H1 (cell line): Measurements from ENCODE around the gene FOXL3. TPM values are rescaled to one million over a fixed set of nuclear protein-coding genes. Genes with fewer than 3 reads are reported as not detected.

Source experiments
- POLR2AphosphoS5 ChIP-seq: IDR thresholded peaks from 2 replicates; pipeline ENCODE4 v1.6.1; 2011; ENCODE audit warnings: low read depth, low read length
- polyA plus RNA-seq, 7 experiments: library from polyadenylated mRNA; depleted of rRNA in 3 of 7; stranded (reverse) in 5 of 7; unstranded in 2 of 7; fragments of >200 nt in 5 of 7; fragments of 200-250 nt in 2 of 7; gene quantifications; 1 replicate in 5 of 7; 2 replicates in 1 of 7; 4 replicates in 1 of 7; pipeline versions ENCODE4 v1.2.1 to v1.2.3, GENCODE V29; 2011 to 2013; ENCODE audit warnings: missing spikeins in 2 of 7, mixed read lengths in 2 of 7
- total RNA-seq: library from RNA; stranded (reverse); fragmentation: NEBNext Ultra II Directional; extraction: Animal tissue kit (Norgen Biotek cat#: 25700); gene quantifications from 2 replicates; pipeline ENCODE4 v1.2.1, GENCODE V29; 2021

FOXL3 gene
- total and polyA plus RNA-seq, 2 of the 8 experiments (the other 6 are each of a cell fraction or from before 2014, with no cell fraction given), result not detected

- TF ChIP-seq POLR2AphosphoS5, result no peak
These were observed 30.8 kb upstream of the FOXL3 start (continued) for GRCh38 chr7:259191-259505.
